ENCODE results near the gene H6PD.

Gene H6PD

DNA sequence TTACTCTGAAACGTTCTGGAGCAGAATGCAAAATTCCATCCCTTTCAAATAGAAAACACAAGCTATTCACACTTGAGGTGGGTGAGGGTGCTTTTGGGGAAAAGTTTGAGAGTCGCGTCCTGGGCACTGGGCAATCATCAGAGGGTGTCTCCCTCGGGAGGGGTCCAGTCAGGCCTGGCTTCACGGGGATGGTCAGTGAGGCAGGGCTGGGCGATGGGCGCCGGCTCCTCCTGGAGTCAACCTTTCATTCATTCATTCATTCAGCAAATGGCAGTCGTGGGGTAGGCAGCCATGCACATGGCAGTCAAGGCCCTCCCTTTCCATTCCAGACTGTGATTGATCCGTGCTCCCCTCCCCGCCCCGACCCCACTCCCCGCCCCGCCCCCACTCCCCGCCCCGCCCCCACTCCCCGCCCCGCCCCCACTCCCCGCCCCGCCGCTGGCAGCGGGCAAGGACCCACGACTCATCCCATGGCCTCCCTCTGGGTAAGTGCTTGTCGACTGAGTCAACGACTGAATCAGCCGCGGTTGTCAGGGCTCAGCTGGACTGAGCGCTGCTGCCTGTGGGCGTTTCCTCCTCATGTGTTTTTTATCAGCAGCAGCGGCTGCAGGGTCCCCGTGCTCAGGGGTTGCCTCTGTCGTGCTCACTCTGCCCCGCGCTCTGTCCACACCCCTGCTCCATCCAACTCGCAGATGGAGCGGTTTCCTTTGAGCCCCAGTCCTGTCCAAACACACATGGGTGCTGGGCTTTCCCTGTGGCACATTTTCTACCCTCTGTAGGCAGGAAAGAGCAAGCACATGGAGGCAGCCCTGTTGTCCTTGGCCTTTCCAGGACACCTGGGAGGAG lies 45.7 kb downstream of the H6PD start:
- DNase-seq = peak; percentile 57

DNA sequence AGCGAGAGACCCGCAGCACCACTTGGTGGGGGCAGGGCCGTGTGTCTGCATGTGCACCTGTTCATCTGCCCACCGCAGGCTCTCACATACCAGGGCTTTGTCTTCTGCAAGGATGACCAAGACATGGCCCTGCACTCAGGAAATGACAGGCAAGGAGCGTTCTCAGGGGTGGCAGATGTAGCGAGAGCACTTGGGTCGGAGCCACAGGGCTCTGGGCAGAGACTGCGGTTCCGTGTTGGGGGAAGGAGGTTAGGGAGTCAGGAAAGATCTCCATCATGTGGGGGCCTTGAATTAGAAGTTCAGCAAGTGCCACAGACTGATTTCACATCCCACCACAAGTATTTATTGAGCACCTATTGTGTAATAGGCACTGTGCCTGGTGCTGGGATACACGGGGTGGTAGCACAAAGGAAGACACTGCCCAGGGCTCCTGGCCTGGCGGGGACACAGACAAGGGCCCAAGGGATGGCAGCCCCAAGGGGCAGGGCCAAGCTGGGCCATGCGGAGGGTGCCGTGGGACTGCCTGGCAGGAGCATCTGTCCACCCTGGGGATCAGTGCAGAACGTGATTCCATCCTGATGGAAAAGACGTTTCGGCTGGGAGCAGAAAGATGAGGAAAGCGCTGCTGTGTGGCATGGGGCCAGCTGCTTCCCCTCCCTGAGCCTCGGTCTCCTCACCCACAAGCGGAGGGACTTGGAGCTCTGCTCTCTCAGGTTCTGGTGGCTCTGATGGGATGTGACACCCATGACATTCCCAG lies 46.7 kb downstream of the H6PD start:
- DNase-seq = no peak

- DNase-seq = peak; percentile 31
Measured at GRCh38 chr1:9281908-9282695, 47.5 kb downstream of the H6PD start.

DNA sequence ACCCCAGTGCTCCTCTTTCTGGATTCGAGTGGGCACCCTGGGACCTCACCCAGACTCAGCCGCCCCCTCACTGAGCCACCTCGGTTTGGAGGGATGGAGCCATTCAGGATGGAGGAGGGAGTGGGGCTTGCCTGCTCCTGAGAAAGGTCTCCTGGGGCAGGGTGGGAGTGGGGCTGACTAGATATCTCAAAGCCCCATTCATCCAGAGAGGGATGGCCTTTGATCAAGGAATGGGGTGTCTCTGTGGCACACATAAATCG lies 48.1 kb downstream of the H6PD start:
- no peak for DNase-seq

DNA sequence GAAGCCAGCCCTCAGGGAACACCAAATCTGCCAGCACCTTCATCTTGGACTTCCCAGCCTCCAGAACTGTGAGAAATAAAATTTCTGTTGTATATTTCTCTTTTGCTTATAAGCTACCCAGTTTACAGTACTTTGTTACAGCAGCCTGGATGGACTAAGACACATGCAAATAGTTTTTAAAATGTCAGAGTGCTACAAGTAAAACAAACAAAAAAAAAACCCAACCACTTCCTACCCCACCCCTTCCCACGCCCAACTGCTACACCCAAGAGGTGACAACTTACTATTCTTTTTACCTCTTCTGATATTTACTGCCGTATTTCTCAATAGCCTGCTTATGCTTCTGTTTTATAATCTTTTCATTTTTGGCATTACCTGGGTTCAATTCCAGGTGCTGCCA lies 49.5 kb downstream of the H6PD start:
- no peak for DNase-seq

- DNase-seq = no peak
Measured at GRCh38 chr1:9286556-9286955, 52.0 kb downstream of the H6PD start.

- peak; percentile 82 for DNase-seq
Measured at GRCh38 chr1:9289090-9289534, 54.5 kb downstream of the H6PD start.

GRCh38 chr1:9289711-9290485 lies 55.3 kb downstream of the H6PD start:
- peak; percentile 46 for DNase-seq

GRCh38 chr1:9291914-9292360 lies 57.4 kb downstream of the H6PD start:
- DNase-seq = peak; percentile 44

GRCh38 chr1:9292361-9293240 lies 58.0 kb downstream of the H6PD start, which contains the start of gene SPSB1:
Gene SPSB1, plus strand, starts transcription at chr1:9292894. Its CDS starts 62,998 bp downstream, at chr1:9355892.
- DNase-seq = peak; percentile 89

DNA sequence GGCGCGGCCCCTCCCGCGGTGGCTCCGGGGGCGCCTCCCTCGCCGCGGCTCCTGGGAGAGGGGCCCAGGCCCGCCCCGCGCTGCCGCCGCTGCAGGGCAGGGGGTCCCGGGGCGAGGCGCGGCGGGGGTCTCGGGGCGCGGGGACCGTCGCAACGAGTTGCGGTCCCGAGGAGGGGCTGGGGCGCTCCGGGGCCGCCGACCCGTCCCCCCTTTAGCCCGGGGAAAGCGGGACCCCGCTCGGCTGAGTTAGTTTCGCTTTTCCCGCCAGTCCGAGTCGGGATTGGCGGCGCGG lies 58.6 kb downstream of the H6PD start:
- no peak for DNase-seq

DNA sequence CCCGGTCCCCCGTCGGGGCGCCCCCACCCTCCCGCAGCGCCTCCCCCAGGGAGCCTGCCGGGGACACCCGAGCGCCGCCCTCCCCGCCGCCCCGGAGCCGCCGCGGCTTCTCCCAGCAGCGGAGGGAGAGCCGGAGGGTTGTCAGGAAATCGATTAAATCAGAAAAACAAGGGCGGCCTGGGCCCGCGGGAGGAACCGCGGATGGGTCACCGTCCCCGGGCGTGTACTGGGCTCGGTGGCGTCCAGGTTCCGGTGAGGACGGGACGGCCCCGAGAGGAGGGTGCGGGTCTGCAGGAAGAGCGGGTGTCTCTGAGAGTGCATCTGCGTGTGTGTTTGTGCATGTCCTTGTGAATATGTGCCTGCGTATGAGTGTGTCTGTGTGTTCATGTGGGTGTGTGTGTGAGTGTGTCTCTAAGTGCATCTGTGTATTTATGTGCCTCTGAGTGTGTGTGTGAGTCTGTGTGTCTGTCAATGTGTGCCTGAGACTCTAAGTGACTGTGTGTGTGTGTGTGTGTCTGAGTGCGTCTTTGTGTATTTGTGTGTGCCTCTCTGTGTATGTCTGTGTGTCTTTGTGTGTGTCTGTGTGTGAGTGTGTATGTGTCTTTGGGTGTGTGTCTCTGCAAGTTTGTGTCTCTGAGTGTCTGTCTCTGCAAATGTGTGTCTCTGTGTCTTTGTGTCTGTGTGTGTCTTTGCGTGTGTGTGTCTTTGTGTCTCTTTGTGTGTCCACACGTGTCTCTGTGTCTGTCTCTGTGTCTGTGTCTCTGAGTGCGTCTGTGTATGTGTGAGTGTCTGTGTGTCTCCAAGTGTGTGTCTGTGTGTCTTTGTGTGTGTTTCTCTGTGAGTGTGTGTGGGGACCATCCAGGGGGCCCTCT lies 59.2 kb downstream of the H6PD start:
- DNase-seq = peak; percentile 79

DNA sequence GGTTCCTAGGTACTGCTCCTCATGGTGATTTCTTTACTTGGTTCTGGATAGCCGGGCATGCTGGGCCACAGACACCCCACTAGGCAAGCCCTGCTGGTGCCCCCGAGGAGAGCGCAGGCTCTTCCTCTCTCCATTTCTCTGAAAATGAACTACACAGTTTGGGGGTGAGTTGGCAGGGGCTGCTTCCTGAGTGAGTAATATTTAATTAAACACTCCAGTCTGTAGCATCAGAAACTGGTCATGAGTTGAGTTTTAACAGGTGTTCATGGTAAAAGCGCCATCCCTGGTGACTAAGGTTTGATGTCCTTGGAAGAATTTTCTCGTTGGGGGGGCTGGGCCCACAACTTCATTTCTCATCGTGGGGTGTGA lies 59.8 kb downstream of the H6PD start:
- DNase-seq = peak; percentile 88

- DNase-seq = peak; percentile 79
Measured at GRCh38 chr1:9294910-9295636, 60.5 kb downstream of the H6PD start.

- DNase-seq = no peak
Measured at GRCh38 chr1:9295884-9296283, 61.3 kb downstream of the H6PD start.

- DNase-seq = no peak
Measured at GRCh38 chr1:9296850-9297249, 62.3 kb downstream of the H6PD start.

DNA sequence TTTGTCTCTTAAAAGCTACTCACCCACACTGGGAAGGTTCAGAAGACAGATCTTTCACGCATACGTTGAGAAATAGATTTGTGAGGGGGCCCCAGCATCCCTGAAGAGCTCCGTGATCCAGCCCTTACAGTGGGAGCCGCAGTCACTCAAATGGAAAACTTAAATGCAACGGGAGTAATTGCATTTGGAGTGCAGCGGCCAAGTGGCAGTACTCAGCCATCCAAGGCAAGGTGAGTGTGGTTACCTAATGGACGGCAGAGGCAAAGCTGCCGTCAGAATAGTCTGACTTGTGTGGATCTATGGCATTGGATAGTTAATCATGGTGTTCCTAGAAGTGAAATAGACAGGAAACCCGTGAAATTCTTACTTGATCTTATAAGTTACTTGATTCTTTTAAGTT lies 63.3 kb downstream of the H6PD start:
- DNase-seq = no peak

DNA sequence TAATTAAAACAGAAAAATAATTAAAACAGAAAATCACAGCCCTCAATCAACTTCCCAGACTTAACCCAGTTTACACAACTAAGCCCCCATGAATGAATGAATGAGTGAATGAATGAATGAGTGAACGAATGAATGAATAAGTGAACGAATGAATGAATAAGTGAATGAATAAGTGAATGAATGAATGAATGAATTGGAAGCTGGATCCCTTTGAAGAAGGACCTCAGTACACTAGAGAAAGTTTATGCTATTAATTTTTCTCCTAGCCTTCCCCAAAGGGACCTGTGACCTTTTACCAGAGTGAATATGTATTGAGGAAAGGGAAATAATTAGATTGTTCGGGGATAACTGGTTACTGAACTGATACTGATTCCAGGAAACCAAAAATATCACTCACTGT lies 63.7 kb downstream of the H6PD start:
- no peak for DNase-seq

DNA sequence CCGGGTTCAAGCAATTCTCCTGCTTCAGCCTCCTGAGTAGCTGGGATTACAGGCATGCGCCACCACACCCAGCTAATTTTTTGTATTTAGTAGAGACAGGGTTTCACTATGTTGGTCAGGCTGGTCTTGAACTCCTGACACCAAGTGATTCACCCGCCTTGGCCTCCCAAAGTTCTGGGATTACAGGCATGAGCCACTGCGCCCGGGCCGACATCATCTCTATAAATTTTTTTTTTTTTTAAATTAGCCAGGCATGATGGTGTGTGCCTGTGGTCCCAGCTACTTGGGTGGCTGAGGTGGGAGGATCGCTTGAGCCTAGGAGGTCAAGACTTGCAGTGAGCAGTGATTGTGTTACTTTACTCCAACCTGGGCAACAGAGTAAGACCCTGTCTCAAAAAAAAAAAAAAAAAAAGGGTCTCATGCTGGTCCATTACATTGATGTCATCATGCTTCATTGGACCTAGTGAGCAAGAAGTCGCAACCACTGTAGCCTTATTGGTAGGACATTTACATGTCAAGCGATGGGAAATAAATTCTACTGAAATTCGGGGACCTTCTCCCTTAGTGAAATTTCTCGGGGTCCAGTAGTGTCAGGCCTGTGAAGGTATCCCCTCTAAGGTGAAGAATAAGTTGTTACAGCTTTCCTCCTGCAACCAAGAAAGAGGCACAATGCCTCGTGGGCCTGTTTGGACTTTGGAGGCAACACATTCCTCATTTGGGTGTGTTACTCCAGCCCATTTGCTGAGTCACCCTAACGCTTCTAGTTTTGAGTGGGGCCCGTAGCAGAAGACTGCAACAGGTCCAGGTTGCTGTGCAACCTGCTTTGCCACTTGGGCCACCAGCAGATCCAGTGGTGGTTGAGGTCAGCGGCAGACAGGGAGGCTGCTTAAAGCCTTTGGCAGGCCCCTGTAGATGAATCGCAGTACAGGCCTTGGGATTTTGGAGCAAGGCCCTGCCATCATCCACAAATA lies 65.3 kb downstream of the H6PD start:
- DNase-seq = peak; percentile 51
